Measurements from ENCODE around the gene SIRT3. TPM values are rescaled to one million over a fixed set of nuclear protein-coding genes. Genes with fewer than 3 reads are reported as not detected.

The SIRT3 gene
- total and polyA plus RNA-seq, 2 of the 13 experiments (the other 11 are each of a cell fraction or from before 2014, with no cell fraction given), result 15.1 to 18.2 TPM

- in situ Hi-C loops (cut with HindIII; ENCODE audit: extremely low pct_ligation_motif_present, low pct_unique_long_range_greater_than_20kb), result no loop called here
- ATAC-seq (no peak; the same call in 2 of the 3 replicates), FAIRE-seq (no peak), DNase-seq (ENCODE audit: low spot score) (no peak)
- no peak overlapping the region for H3K9ac ChIP-seq (ENCODE audit: insufficient read depth, low read depth, low read length)
- H3K27me3 ChIP-seq (ENCODE audit: control insufficient read depth in 1 of 2, insufficient read depth in 2 of 2, low read length in 2 of 2), result no peaks in the 10 kb centered on the region; a peak in 1 of 5 replicates
- H3K9me3 ChIP-seq (ENCODE audit: low read length), result no peaks in the 10 kb centered on the region
- CTCF ChIA-PET (ENCODE audit: low intra/inter-chr PET ratio, low total read pairs), result no interaction called here
- POLR2A ChIA-PET, result no interaction called here
- peaks cover 3 to 10% of the 10 kb centered on the region in 2 experiments; a peak in 3 of 5 replicates for H3K36me3 ChIP-seq (replicated peaks in 1 of 2; ENCODE audit: control insufficient read depth in 1 of 2, insufficient read depth in 2 of 2, low read length in 2 of 2)
- 92% methylated on average over 16 of the region's 16 CpGs for WGBS (ENCODE audit: low lambda C conversion rate)
- intact Hi-C loops (cut with micrococcal nuclease; ENCODE audit: unreplicated experiment), result no loop called here
- H3K4me2 ChIP-seq (ENCODE audit: low read depth, low read length), result no peak overlapping the region
- TF ChIP-seq, protein P1, sequence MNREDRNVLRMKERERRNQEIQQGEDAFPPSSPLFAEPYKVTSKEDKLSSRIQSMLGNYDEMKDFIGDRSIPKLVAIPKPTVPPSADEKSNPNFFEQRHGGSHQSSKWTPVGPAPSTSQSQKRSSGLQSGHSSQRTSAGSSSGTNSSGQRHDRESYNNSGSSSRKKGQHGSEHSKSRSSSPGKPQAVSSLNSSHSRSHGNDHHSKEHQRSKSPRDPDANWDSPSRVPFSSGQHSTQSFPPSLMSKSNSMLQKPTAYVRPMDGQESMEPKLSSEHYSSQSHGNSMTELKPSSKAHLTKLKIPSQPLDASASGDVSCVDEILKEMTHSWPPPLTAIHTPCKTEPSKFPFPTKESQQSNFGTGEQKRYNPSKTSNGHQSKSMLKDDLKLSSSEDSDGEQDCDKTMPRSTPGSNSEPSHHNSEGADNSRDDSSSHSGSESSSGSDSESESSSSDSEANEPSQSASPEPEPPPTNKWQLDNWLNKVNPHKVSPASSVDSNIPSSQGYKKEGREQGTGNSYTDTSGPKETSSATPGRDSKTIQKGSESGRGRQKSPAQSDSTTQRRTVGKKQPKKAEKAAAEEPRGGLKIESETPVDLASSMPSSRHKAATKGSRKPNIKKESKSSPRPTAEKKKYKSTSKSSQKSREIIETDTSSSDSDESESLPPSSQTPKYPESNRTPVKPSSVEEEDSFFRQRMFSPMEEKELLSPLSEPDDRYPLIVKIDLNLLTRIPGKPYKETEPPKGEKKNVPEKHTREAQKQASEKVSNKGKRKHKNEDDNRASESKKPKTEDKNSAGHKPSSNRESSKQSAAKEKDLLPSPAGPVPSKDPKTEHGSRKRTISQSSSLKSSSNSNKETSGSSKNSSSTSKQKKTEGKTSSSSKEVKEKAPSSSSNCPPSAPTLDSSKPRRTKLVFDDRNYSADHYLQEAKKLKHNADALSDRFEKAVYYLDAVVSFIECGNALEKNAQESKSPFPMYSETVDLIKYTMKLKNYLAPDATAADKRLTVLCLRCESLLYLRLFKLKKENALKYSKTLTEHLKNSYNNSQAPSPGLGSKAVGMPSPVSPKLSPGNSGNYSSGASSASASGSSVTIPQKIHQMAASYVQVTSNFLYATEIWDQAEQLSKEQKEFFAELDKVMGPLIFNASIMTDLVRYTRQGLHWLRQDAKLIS (CRISPR knock-in tag; IDR thresholded peaks at IDR 0.05), result no peak
- TF ChIP-seq, protein P2, sequence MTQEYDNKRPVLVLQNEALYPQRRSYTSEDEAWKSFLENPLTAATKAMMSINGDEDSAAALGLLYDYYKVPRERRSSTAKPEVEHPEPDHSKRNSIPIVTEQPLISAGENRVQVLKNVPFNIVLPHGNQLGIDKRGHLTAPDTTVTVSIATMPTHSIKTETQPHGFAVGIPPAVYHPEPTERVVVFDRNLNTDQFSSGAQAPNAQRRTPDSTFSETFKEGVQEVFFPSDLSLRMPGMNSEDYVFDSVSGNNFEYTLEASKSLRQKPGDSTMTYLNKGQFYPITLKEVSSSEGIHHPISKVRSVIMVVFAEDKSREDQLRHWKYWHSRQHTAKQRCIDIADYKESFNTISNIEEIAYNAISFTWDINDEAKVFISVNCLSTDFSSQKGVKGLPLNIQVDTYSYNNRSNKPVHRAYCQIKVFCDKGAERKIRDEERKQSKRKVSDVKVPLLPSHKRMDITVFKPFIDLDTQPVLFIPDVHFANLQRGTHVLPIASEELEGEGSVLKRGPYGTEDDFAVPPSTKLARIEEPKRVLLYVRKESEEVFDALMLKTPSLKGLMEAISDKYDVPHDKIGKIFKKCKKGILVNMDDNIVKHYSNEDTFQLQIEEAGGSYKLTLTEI (CRISPR knock-in tag; conservative IDR thresholded peaks at IDR 0.05), result no peak
- TF ChIP-seq, protein P3, sequence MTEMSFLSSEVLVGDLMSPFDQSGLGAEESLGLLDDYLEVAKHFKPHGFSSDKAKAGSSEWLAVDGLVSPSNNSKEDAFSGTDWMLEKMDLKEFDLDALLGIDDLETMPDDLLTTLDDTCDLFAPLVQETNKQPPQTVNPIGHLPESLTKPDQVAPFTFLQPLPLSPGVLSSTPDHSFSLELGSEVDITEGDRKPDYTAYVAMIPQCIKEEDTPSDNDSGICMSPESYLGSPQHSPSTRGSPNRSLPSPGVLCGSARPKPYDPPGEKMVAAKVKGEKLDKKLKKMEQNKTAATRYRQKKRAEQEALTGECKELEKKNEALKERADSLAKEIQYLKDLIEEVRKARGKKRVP (CRISPR knock-in tag; IDR thresholded peaks at IDR 0.05), result no peak
- TF ChIP-seq REXO4 (CRISPR knock-in tag; IDR thresholded peaks at IDR 0.05; ENCODE audit: borderline replicate concordance), result no peak
- TF ChIP-seq BORCS8-MEF2B (CRISPR knock-in tag; IDR thresholded peaks at IDR 0.05), result no peak
- no peak overlapping the region for H3K4me3 ChIP-seq (replicated peaks in 1 of 3; ENCODE audit: insufficient read depth in 1 of 3, low read depth in 2 of 3, low read length in 3 of 3)
- no peaks in the 10 kb centered on the region for H3K79me2 ChIP-seq (ENCODE audit: insufficient read depth, low read length)
- no peaks in the 10 kb centered on the region for H4K20me1 ChIP-seq (ENCODE audit: insufficient read depth, low read length)
- H3K4me1 ChIP-seq (ENCODE audit: insufficient read depth, low read length), result no peaks in the 10 kb centered on the region
- H2AFZ ChIP-seq (ENCODE audit: low read length), result no peak overlapping the region
- no peak overlapping the region for H3K27ac ChIP-seq (ENCODE audit: extremely low read length, insufficient read depth, low read length)
- no TSS peak for BruUV-seq (replicated peaks)
Measured at GRCh38 chr11:223026-223789, 12.9 kb downstream of the SIRT3 start.
